HG03039 (cell line): Measurements from ENCODE around the gene RAB3D.
A peak's percentile ranks its signal among the peaks of the same experiment; 100 is the strongest.

Experiments
- ATAC-seq: cut with Tn5 transposase; IDR thresholded peaks from one replicate; pipeline ENCODE4 v1.9.1; 2021; ENCODE audit warnings: mild to moderate bottlenecking, moderate library complexity; ENCODE audit not compliant: unreplicated experiment

The RAB3D gene

DNA sequence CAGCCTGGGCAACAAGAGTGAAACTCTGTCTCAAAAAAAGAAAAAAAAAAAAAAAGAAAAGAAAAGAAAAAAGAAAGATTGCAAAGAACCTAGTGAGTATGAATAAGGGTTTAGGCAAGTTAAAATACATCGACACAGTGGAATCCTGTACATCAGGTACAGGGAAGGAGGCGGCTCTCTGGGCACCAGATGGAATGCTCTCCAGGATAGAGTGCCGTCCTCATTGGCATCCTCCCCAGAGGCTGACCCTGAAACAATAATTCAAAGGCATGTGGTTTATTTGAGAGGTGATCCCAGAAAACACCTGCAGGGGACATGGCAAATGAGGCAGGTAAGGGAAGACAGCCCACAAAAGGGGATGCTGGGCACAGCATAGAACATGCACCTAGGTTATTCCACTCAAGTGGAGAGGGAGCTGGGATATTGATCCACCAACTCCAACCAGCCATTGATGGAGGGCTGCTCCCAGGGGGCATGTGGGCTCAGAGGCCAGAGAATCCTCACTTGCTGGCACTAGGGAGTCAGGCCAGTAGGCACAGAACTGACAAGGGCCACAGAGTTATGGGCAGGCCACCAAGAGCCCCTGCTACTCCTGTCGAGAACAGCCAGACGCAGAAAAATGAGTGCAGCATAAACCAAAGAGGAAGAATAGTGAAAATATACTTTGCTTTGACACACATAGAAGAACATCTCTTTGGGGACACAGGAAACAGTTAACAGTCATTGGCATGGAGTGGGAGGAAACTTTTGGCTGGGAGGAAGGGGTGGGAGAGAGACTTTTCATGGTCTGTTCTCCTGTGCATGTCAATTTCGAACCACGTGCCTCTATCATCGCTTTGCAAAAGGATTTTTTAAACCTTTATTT, 39.3 kb downstream of the RAB3D start:
- no peak for ATAC-seq

DNA sequence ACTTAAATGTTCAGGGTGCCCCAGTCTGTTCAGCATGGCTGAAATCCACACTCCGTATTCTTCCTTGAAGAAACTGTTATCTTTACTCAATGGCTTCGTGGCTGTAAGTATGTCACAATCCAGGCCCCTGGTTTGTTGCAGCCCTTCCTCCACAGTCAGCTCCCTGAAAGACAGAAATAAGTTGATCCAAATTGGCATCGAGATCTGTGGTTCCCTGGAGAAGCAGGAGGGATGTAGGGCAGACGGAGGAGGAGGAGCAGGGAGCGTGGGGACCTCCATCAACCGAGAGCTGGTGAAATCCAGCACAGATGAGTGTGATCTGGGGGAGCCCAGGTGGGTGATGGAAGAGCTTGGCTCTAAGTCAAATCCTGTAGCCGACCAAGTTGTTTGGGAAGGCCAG, 43.2 kb downstream of the RAB3D start:
- no peak for ATAC-seq

DNA sequence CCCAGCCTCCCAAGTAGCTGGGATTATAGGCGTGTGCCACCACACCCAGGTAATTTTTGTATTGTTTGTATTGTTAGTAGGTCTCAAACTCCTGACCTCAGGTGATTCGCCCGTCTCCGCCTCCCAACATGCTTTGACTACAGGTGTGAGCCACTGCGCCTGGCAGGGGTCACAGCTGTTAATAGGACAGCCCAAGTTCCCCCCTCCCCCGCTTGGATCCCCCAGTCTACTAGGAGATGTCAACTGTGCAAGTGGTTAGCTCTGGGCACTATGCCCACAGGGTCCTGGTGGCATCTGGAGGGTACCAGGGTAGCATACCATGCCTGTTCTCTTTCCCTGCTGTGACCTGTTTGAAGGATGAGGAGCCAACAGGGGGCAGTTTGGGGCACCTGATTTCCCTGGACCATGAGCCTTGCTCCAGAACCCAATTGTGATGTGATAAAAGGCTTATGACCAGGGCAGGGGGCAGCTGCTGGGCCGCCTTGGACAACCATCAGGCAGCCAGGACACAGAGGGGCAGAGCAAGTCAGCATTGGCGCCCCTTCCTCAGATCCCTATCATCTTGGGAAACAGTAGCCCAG, 43.7 kb downstream of the RAB3D start, which contains the start of gene TSPAN16:
TSPAN16 (plus strand) TSS at position 496 of the 581 bp plus-strand sequence. CDS start 138 bp downstream, outside the sequence.
- ATAC-seq = no peak

DNA sequence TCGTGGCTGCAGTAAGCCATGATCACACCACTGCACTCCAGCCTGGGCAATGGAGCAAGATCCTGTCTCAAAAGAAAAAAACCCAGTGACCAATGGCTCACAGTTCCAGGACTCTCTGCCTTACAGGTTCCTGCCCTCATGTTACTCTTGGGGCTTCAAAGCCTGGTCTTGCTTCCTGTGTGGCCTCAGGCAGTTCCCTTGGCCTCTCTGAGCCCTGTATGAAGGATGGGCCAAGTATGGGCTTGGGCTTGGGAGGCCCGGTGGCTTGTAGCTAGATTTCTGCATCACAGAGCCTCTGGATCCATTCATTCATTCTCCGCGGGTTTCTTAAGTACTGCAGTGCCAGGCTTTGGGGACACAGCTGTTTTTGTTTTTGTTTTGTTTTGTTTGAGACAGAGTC, 44.3 kb downstream of the RAB3D start:
- no peak for ATAC-seq

DNA sequence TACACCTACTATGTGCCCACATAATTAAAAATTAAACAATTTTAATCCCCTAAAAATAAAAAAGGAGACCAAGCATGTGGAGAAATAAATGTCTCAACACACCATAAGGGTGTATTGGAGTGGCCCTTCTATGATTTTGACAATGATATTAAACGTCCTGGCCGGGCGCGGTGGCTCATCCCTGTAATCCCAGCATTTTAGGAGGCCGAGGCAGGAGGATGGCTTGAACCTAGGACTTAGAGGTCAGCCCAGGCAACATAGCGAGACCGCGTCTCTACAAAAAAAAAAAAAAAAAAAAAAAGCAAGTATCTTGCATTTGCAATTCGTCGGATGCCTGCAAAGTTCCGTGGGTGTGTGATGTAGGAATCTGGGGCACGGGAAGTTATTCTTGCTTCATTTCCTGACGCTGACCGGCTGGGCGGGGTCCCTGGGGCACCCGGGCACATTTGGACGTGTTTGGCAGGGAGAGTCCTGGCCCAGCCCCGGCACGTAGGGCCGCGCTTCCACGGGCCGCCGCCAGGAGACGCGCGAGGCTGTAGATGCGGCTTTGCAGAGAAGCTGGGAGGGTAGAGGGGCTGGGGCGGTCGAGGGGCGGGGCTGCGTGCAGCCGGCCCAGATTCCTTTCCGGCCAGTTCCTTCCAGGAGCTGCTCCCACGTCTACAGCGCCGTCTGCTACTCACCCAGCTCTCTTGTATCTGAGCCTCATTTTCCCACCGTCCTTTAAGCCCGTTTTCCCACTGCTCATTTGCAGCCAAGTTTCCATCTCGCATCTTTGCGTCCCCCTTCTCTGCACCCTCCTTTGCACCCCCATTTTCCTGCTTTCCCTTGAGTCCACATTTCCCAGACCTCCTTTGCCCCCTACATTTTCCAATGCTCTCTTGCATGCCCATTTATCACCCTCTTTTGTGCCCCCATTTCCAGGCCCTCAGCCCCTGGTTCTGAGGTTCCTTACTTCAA, 45.7 kb downstream of the RAB3D start:
- ATAC-seq = peak; percentile 51

DNA sequence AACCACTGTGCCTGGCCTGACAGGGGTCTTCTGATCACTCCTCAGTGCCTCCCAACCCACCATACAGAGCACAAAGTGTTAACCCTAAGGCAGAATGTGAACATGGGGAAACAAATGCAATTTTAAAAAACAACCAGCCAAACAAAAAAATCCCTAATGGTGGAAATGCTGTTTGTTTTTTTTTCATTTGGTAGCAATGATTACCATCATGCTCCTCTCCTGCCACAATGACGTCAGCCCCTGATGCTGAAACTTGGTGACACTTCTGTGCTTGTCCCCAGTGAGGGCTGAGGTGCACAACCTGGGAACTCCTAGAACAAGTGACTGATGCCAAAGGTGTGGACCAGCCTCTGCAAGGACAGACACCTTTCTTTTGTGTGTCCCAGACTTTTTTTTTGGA, 47.5 kb downstream of the RAB3D start:
- no peak for ATAC-seq

DNA sequence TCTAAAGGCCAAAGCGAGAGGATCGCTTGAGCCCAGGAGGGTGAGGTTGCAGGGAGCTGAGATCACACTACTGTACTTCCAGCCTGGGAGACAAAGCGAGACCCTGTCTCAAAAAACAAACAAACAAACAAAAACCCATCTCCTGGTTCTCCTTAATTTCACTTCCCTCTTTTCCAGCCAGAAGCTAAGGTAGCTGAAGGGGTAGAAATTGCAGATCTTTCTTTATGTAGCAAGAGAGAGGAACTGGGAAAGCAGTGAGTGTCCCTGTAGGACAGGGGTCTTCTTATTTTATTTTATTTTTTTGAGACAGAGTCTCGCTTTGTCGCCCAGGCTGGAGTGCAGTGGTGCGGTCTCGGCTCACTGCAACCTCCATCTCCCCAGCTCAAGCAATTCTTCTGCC, 48.0 kb downstream of the RAB3D start:
- ATAC-seq = no peak

DNA sequence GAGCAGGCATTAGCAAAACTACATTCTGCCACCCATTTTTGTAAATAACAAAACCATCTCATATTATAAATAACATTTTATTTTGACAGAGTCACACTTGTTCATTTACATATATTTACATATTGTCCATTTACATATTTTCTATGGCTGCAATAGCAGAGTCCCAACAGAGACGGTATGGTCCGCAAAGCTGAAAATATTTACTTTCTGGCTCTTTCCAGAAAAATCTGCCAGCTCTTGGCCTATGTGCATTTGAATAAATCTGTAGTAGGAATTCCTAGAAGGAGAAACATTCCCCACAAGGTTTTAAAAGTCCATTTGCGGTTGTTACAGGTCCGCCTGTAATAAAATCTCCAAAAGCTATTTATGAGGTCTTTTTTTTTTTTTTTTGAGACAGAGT, 49.2 kb downstream of the RAB3D start:
- no peak for ATAC-seq

DNA sequence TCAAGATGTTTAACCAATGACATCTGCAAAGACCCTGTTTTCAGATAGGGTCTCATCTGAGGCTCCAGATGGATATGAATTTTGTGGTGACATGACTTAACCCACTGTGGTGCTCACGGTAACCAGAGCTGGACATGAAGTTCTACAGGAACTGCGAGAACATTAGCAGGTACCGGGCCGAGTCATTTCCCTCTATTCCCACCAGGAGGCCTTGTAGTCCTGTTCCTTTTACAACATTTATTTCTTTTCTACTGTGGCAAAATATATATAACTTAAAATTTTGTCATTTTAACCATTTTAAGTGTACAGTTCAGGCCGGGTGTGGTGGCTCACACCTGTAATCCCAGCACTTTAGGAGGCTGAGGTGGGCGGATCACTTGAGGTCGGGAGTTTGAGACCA, 51.1 kb downstream of the RAB3D start:
- ATAC-seq = no peak

DNA sequence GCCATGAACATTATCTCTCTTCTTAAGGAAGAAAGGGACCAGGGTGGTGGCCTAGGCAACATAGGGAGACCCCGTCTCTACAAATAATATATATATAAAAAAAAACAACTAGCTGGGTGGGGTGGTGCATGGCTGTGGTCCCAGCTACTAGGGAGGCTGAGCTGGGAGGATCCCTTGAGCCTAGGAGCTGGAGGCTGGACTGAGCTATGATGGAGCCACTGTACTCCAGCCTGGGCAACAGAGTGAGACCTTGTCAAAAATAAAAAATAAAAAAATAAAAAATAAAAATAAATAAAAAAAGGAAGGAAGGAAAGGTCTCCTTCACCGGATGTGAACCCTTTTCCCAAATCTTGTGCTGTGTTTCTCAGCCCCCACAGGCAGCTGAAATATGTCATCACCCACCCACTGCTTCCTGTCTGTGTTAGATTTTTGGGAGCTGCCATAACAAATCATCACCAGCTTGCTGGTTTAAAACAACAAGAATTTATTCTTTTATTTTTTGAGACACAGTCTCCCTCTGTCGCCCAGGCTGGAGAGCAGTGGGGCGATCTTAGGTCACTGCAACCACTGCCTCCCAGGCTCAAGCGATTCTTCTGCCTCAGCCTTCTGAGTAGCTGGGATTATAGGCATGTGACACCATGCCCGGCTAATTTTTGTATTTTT, 53.0 kb downstream of the RAB3D start:
- ATAC-seq = no peak

DNA sequence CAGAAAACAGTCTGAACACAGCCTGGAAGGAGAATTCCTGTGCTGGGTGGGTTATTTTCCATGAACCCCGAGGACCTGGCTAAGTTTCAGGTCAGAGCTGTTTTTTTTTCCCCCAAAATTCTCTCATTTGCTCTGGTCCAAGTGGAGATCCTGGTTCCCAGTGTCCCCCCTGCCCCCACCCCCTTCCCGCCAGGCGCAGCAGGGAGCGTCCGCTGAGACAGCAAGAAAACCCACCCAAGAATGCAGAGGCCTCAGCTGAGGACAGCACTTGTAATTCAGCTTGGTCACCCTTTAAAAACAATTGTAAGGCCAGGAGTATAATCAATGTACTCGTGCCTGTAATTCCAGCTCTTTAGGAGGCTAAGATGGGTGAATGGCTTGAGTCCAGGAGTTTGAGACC, 54.9 kb downstream of the RAB3D start:
- no peak for ATAC-seq

DNA sequence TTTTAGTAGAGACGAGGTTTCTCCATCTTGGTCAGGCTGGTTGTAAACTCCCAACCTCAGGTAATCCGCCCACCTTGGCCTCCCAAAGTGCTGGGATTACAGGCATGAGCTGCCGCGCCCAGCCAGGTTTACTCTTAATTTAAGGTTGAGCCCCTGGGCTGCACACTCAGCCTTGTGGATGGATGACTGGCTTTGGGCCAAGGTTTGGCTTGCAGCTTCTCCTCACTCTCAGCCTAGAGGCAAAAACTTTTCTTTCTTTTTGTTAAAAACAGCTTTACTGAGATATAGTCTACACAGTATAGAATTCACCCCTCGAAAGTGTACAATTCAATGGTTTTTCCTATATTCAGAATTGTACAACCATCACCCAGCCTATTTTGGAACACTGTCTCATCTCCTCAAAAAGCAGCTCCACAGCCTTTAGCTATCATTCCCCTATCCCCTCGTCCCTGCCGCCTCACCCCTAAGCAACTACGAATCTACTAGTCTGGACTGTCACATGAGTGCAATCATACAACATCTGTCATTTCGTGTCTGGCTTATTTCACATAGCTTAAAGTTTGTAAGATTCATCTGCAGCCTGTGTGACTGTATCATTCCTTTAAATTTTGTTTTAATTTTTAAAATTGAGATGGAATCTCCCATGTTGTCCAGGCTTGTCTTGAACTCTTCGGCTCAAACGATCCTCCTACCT, 58.0 kb downstream of the RAB3D start:
- no peak for ATAC-seq

DNA sequence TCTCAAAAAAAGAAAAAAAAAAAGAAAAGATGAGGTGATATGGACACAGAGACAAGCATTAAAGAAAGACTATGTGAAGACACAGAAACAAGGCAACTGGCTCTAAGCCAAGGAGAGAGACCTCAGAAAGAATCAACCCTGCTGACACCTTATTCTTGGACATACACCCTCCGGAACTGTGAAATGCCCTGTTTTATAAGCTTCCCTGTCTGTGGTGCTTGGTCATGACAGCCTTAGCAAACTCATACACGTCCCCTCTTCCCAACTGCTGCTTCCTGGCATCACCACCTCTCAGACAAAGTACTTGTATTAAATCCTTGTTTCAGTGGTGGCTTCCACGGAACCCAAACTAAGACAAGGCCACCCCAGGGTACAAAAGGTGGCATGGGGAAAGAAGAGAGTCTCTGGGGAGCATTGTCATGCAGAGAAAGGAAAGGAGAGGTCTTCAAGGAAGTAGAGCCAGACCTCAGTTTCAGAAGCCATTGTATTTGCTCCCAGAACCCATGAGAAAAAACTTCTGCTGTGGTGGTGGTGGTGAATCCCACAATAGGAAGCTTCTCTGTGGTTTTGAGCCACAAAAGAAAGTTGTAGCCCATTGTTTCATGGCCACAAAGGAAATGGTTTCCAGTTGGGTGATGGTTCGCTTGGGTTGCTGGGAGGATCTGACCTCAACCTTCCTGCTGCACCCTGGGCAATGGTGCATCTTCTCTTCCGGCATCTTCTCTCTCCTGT, 59.8 kb downstream of the RAB3D start:
- no peak for ATAC-seq

DNA sequence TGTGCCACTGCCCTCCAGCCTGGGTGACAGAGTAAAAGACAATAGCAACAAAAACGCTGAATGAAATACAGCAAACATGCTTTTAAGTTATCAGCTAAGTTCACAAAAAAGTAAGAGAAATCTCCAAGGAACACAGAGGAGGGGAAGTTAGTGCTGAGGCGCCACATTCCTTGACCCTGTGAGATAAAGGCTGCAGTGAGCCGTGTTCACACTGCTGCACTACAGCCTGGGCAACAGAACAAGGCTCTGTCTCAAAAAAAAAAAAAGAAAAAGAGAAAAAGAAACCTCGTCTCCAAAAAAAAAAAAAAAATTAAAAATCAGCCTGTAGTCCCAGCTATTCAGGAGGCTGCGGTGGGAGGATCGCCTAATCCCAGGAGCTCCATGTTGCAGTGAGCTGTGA, 60.8 kb downstream of the RAB3D start:
- no peak for ATAC-seq

DNA sequence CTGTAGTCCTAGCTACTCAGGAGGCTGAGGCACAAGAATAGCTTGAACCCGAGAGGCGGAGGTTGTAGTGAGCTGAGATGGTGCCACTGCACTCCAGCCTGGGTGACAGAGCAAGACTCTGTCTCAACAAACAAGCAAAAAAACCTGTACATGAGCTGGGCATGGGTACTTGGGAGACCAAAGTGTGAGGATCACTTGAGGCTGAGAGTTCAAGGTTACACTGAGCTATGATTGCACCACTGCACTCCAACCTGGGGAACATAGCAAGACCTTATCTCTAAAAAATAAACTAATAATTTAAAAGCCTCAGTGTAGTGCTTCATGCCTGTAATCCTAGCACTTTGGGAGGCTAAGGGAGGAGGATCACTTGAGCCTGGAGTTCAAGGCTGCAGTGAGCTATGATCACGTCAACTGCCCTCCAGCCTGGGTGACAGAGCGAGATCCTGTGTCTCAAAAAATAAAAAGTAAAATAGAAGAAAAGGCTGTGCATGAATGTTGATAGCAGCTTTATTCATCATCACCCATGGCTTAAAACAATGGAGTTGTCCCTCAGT, 64.8 kb downstream of the RAB3D start:
- no peak for ATAC-seq

DNA sequence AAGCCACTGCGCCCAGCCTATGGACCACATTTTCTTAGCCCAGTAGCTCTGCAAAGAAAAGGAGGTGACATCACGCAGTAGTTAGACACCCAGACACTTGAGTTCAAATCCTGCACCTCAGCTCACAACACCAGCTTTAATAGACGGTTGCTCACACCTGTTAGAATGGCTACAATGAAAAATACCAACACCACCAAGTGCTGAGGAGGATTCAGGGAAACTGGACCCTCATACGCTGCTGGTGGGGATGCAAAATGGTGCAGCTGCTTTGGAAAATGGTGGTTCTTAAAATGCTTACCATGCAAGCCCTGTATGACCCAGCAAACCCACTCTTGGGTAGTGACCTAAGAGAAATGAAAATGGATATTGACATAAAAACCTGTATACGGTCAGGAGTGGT, 65.5 kb downstream of the RAB3D start:
- no peak for ATAC-seq

DNA sequence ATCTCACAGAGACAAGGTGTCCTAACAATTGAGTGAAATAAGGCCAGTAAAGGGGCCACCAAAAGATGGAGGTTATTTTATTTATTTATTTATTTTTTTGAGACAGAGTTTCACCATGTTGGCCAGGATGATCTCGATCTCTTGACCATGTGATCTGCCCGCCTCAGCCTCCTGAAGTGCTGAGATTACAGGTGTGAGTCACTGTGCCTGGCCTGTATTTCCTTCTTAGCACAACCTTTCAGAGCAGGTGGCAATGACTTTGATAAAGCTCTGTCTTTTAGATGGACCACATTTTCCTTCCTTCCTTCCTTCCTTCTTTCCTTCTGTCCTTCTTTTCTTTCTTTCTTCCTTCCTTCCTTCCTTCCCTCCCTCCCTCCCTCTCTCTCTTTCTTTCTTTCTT, 66.2 kb downstream of the RAB3D start:
- ATAC-seq = no peak
